Hepatocyte (in vitro differentiated cells): ENCODE results near the gene BEAN1. TPM values are rescaled to one million over a fixed set of nuclear protein-coding genes. Genes with fewer than 3 reads are reported as not detected.

ENCODE experiments used
- DNase-seq: peaks from one replicate; pipeline ENCODE4 v3.0.0-alpha.2; 2016; ENCODE audit warnings: low spot score
- H2AFZ ChIP-seq: fragments of 200-600 bp; sonication (generic); 2 replicates; pipeline ENCODE4 v1.6.0; 2016; ENCODE audit warnings: antibody characterized with exemption, mild to moderate bottlenecking
- H3K27ac ChIP-seq: fragments of 200-600 bp; sonication (generic); 2 replicates; pipeline ENCODE4 v1.5.1; 2016; ENCODE audit warnings: mild to moderate bottlenecking
- H3K27me3 ChIP-seq: fragments of 200-600 bp; sonication (generic); 2 replicates; pipeline ENCODE4 v1.6.1; 2016
- H3K36me3 ChIP-seq: fragments of 200-600 bp; sonication (generic); replicated peaks from 2 replicates; pipeline ENCODE4 v1.5.1; 2016; ENCODE audit warnings: low read depth; ENCODE audit not compliant: insufficient read depth
- H3K4me1 ChIP-seq: fragments of 200-600 bp; sonication (generic); 2 replicates; pipeline ENCODE4 v1.5.1; 2016; ENCODE audit warnings: mild to moderate bottlenecking, moderate library complexity; ENCODE audit not compliant: insufficient read depth
- H3K4me2 ChIP-seq: fragments of 200-600 bp; sonication (generic); 2 replicates; pipeline ENCODE4 v1.6.0; 2016
- H3K4me3 ChIP-seq: fragments of 200-600 bp; sonication (generic); 2 replicates; pipeline ENCODE4 v1.5.1; 2016; ENCODE audit warnings: mild to moderate bottlenecking
- H3K79me2 ChIP-seq: fragments of 200-600 bp; sonication (generic); 2 replicates; pipeline ENCODE4 v1.6.0; 2017; ENCODE audit warnings: mild to moderate bottlenecking
- H3K9me2 ChIP-seq: fragments of 200-600 bp; sonication (generic); replicated peaks from 2 replicates; pipeline ENCODE4 v1.6.0; 2017; ENCODE audit warnings: mild to moderate bottlenecking; ENCODE audit not compliant: insufficient read depth
- H3K9me3 ChIP-seq: fragments of 200-600 bp; sonication (generic); 2 replicates; pipeline ENCODE4 v1.5.1; 2016; ENCODE audit warnings: low read depth, mild to moderate bottlenecking
- H4K20me1 ChIP-seq: fragments of 200-600 bp; sonication (generic); 2 replicates; pipeline ENCODE4 v1.6.0; 2016; ENCODE audit warnings: mild to moderate bottlenecking; ENCODE audit not compliant: insufficient read depth, poor library complexity, severe bottlenecking
- CTCF ChIP-seq: fragments of 200-600 bp; sonication (generic); IDR thresholded peaks from 2 replicates; pipeline ENCODE4 v1.5.1; 2016; ENCODE audit warnings: antibody characterized with exemption, mild to moderate bottlenecking; ENCODE audit not compliant: poor library complexity
- EZH2 ChIP-seq: fragments of 200-600 bp; sonication (generic); IDR thresholded peaks from 2 replicates; pipeline ENCODE4 v1.6.1; 2016; ENCODE audit warnings: antibody characterized with exemption, mild to moderate bottlenecking, borderline replicate concordance
- EZH2phosphoT487 ChIP-seq: fragments of 200-600 bp; sonication (generic); IDR thresholded peaks from one replicate; pipeline ENCODE4 v1.6.1; 2018; ENCODE audit warnings: antibody characterized with exemption, mild to moderate bottlenecking, low read depth, moderate library complexity; ENCODE audit not compliant: unreplicated experiment, severe bottlenecking
- WGBS: methylation state at CpG from one replicate; pipeline ENCODE4 v1.1.6; 2016; ENCODE audit warnings: low lambda C conversion rate; ENCODE audit errors: missing lambda C conversion rate; 5-methylcytosine and 5-hydroxymethylcytosine counted together
- polyA plus RNA-seq: library from polyadenylated mRNA; unstranded; fragments of >200 nt; fragmentation: Nextera tagmentation; extraction: Ambion mirVana; gene quantifications from 2 replicates; pipeline ENCODE4 v1.2.1, GENCODE V29; 2016
- total RNA-seq: library from RNA; depleted of rRNA; stranded (reverse); fragments of >200 nt; gene quantifications from 2 replicates; pipeline ENCODE4 v1.2.3, GENCODE V29; 2014

Gene BEAN1
- total and polyA plus RNA-seq, 2 experiments from 2014 or later = 0.63 to 1.8 TPM

GRCh38 chr16:66521951-66522771 lies 95.1 kb downstream of the BEAN1 start:
- H3K27me3 ChIP-seq = no peaks in the 10 kb centered on the region
- H3K27ac ChIP-seq = no peak overlapping the region
- no peak overlapping the region for H3K4me3 ChIP-seq
- 82% methylated on average over 17 of the region's 17 CpGs for WGBS
- H3K9me3 ChIP-seq = no peaks in the 10 kb centered on the region
- no peaks in the 10 kb centered on the region for H3K36me3 ChIP-seq
- no peaks in the 10 kb centered on the region for H3K9me2 ChIP-seq
- no peaks in the 10 kb centered on the region for H4K20me1 ChIP-seq
- no peaks in the 10 kb centered on the region for H3K79me2 ChIP-seq
- H2AFZ ChIP-seq = no peak overlapping the region
- peaks cover 7% of the 10 kb centered on the region for H3K4me1 ChIP-seq
- H3K4me2 ChIP-seq = no peak overlapping the region
- peak; percentile 21 for DNase-seq
- TF ChIP-seq EZH2phosphoT487 (no peak), EZH2 (no peak), CTCF (no peak)

GRCh38 chr16:66522816-66523590 lies 95.9 kb downstream of the BEAN1 start:
- H3K36me3 ChIP-seq = no peaks in the 10 kb centered on the region
- H3K4me1 ChIP-seq = no peaks in the 10 kb centered on the region
- no peaks in the 10 kb centered on the region for H3K27me3 ChIP-seq
- no peak overlapping the region for H3K27ac ChIP-seq
- H3K4me2 ChIP-seq = no peak overlapping the region
- H2AFZ ChIP-seq = no peak overlapping the region
- H3K4me3 ChIP-seq = no peak overlapping the region
- no peak for DNase-seq
- no peaks in the 10 kb centered on the region for H3K9me3 ChIP-seq
- H3K79me2 ChIP-seq = no peaks in the 10 kb centered on the region
- 96% methylated on average over 11 of the region's 11 CpGs for WGBS
- TF ChIP-seq EZH2phosphoT487 (no peak), EZH2 (no peak), CTCF (no peak)
- H4K20me1 ChIP-seq = no peaks in the 10 kb centered on the region
- no peaks in the 10 kb centered on the region for H3K9me2 ChIP-seq

GRCh38 chr16:66523861-66524354 lies 96.8 kb downstream of the BEAN1 start:
- 94% methylated on average over 9 of the region's 9 CpGs for WGBS
- TF ChIP-seq EZH2phosphoT487 = no peak
- no peak for TF ChIP-seq EZH2
- TF ChIP-seq CTCF = no peak
- Histone ChIP-seq H3K4me1 (no peaks in the 10 kb centered on the region), H3K9me2 (no peaks in the 10 kb centered on the region), H3K4me2 (no peak overlapping the region), H3K79me2 (no peaks in the 10 kb centered on the region), H3K27ac (no peak overlapping the region), H2AFZ (no peak overlapping the region), H4K20me1 (no peaks in the 10 kb centered on the region), H3K36me3 (no peaks in the 10 kb centered on the region), H3K27me3 (no peaks in the 10 kb centered on the region), H3K9me3 (no peaks in the 10 kb centered on the region), H3K4me3 (no peak overlapping the region)
- no peak for DNase-seq
